C4-2B (cell line): Measurements from ENCODE around the gene C3.

Experiments
- ZFX ChIP-seq: fragments of 450-650 bp; IDR thresholded peaks from 2 replicates; pipeline ENCODE4 v1.6.1; 2017
- TF ChIP-seq, protein P1 (sequence below): fragments of 450-650 bp; conservative IDR thresholded peaks from 2 replicates; pipeline ENCODE4 v1.5.1; 2017; ENCODE audit warnings: mild to moderate bottlenecking

DNA sequence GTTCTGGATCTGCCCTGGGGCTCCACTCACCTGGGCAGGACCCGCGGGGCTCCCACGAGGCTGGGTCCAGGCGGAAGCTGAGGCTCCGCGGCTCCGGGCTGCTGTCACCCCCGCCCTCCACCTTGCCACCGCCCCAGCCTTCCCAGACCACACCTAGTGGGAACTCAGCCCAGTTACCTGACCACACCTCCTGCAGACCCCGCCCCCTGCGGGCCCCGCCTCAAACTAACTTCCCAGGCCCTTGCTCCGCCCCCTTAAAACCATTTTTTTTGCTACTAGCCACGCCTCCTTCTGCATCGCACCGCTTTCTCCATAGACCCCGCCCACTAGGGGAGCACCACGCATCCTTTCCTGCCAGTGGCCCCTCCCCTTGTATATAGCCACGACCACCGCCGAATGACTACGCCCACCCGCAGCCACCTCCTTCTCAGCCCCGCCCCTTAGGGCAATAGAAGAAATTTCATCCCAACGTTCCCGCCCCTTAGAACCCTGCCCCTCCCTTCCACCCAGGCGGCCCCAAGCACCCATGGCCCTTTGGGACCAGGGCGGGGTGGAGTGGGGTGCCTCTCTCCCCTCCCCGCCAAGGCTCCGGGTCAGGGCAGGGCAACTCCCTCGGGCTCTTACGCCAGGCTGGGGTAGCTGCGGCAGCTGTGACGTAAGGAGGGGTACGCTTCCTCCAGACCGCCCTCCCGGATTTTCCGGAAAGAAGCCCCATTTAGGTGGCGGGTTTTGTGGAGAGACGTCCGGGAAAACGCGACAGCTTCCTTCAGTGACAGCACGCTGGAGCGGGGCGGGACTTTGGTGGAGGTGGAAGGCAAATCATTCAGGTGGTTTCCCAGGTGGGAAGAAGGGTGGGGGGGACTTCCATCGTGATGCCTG, 47.1 kb upstream of the C3 start, which contains the start of gene SH2D3A:
- TF ChIP-seq, protein P1, sequence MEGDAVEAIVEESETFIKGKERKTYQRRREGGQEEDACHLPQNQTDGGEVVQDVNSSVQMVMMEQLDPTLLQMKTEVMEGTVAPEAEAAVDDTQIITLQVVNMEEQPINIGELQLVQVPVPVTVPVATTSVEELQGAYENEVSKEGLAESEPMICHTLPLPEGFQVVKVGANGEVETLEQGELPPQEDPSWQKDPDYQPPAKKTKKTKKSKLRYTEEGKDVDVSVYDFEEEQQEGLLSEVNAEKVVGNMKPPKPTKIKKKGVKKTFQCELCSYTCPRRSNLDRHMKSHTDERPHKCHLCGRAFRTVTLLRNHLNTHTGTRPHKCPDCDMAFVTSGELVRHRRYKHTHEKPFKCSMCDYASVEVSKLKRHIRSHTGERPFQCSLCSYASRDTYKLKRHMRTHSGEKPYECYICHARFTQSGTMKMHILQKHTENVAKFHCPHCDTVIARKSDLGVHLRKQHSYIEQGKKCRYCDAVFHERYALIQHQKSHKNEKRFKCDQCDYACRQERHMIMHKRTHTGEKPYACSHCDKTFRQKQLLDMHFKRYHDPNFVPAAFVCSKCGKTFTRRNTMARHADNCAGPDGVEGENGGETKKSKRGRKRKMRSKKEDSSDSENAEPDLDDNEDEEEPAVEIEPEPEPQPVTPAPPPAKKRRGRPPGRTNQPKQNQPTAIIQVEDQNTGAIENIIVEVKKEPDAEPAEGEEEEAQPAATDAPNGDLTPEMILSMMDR = no peak
- no peak for TF ChIP-seq ZFX
